Vagina (tissue), 2 donors: ENCODE measurements around the gene FLYWCH2. TPM values are rescaled to one million over a fixed set of nuclear protein-coding genes. Genes with fewer than 3 reads are reported as not detected.

Source experiments
- DNase-seq, 2 donors: peaks; one replicate each; pipeline ENCODE4 v3.0.0-alpha.2; 2017; ENCODE audit errors: extremely low spot score in 2 of 2
- H3K27ac ChIP-seq: fragments of 200-600 bp; sonication (generic); one replicate; pipeline ENCODE4 v1.5.1; 2019
- H3K27me3 ChIP-seq: fragments of 200-600 bp; sonication (generic); one replicate; pipeline ENCODE4 v1.5.1; 2019
- H3K36me3 ChIP-seq, 2 donors: fragments of 200-600 bp; sonication (generic); one replicate each; pipeline ENCODE4 v1.5.1; 2017 to 2019
- H3K4me1 ChIP-seq: fragments of 200-600 bp; sonication (generic); one replicate; pipeline ENCODE4 v1.5.1; 2019
- H3K4me3 ChIP-seq, 2 donors: fragments of 200-600 bp; sonication (generic); 1 replicate in 1 of 2; 2 replicates in 1 of 2; pipeline ENCODE4 v1.5.1; 2016 to 2019
- H3K9me3 ChIP-seq: fragments of 200-600 bp; sonication (generic); one replicate; pipeline ENCODE4 v1.5.1; 2019
- CTCF ChIP-seq, 3 experiments: fragments of 450-650 bp in 2 of 3; fragments of 200-600 bp in 1 of 3; sonication (generic) in 1 of 3; IDR thresholded peaks; one replicate each; pipeline ENCODE4 v1.5.1; 2017 to 2019; ENCODE audit warnings: antibody characterized with exemption in 3 of 3, mild to moderate bottlenecking in 2 of 3, moderate library complexity in 2 of 3
- POLR2A ChIP-seq, 2 donors: fragments of 450-650 bp; IDR thresholded peaks; one replicate each; pipeline ENCODE4 v1.6.1; 2017; ENCODE audit warnings: antibody characterized with exemption in 2 of 2, mild to moderate bottlenecking in 2 of 2, moderate library complexity in 2 of 2
- POLR2AphosphoS5 ChIP-seq, 2 donors: sonication (generic); formaldehyde crosslinking; IDR thresholded peaks; one replicate each; pipeline ENCODE4 v1.9.0; 2017; ENCODE audit warnings: antibody characterized with exemption in 2 of 2, mild to moderate bottlenecking in 2 of 2, low read depth in 1 of 2; ENCODE audit not compliant: insufficient read depth in 1 of 2
- intact Hi-C: fragments of 100-400 bp; cut with DNase I; formaldehyde crosslinking; loops from one replicate; pipeline ENCODE4 v1.15.1; 2023
- total RNA-seq: library from RNA; depleted of rRNA; stranded (reverse); fragments of >200 nt; gene quantifications from one replicate; pipeline ENCODE4 v1.2.3, GENCODE V29; 2016

FLYWCH2 gene
- total RNA-seq, 1 donor from 2014 or later = 65.1 TPM

- Histone ChIP-seq H3K27me3 (no peaks in the 10 kb centered on the region), H3K27ac (peak overlapping the region; percentile 94), H3K36me3 (no peaks in the 10 kb centered on the region), H3K9me3 (no peaks in the 10 kb centered on the region), H3K4me3 (peak overlapping the region; percentile 81 to 96), H3K4me1 (peaks cover 16% of the 10 kb centered on the region)
- no peak for DNase-seq
- TF ChIP-seq CTCF (IDR thresholded peaks at IDR 0.05) = no peak
- TF ChIP-seq POLR2AphosphoS5 (IDR thresholded peaks at IDR 0.05; ENCODE audit: insufficient read depth in 1 of 2, low read depth in 1 of 2) = no peak
- no peak for TF ChIP-seq POLR2A (IDR thresholded peaks at IDR 0.05)
- intact Hi-C loops = loop anchor here (2.0 kb wide), 1 partner anchor 23 kb away; no protein-coding TSS in a partner anchor
These were observed 999 bp upstream of the FLYWCH2 start for GRCh38 chr16:2881783-2882649.

- Histone ChIP-seq H3K4me1 (peaks cover 16% of the 10 kb centered on the region), H3K27me3 (no peaks in the 10 kb centered on the region), H3K36me3 (no peaks in the 10 kb centered on the region), H3K9me3 (no peaks in the 10 kb centered on the region), H3K27ac (peak overlapping the region; percentile 94), H3K4me3 (peak overlapping the region; percentile 81 to 96)
- intact Hi-C loops = loop anchor here (2.0 kb wide), 1 partner anchor 21 kb away; no protein-coding TSS in a partner anchor
- DNase-seq = no peak
- TF ChIP-seq POLR2A (IDR thresholded peaks at IDR 0.05) = no peak
- no peak for TF ChIP-seq POLR2AphosphoS5 (IDR thresholded peaks at IDR 0.05; ENCODE audit: insufficient read depth in 1 of 2, low read depth in 1 of 2)
- TF ChIP-seq CTCF (IDR thresholded peaks at IDR 0.05) = no peak
These were observed 468 bp downstream of the FLYWCH2 start for GRCh38 chr16:2883458-2883908.

GRCh38 chr16:2884041-2884451 is 1.0 kb downstream of the FLYWCH2 start:
- no peak overlapping the region for H3K27ac ChIP-seq
- no peaks in the 10 kb centered on the region for H3K9me3 ChIP-seq
- no peak for TF ChIP-seq POLR2A (IDR thresholded peaks at IDR 0.05)
- no peak for TF ChIP-seq POLR2AphosphoS5 (IDR thresholded peaks at IDR 0.05; ENCODE audit: insufficient read depth in 1 of 2, low read depth in 1 of 2)
- TF ChIP-seq CTCF (IDR thresholded peaks at IDR 0.05) = no peak
- peak overlapping the region; percentile 81 to 96 for H3K4me3 ChIP-seq
- intact Hi-C loops = no loop called here
- peaks cover 16% of the 10 kb centered on the region for H3K4me1 ChIP-seq
- no peaks in the 10 kb centered on the region for H3K27me3 ChIP-seq
- DNase-seq = no peak
- H3K36me3 ChIP-seq = no peaks in the 10 kb centered on the region

- TF ChIP-seq CTCF (IDR thresholded peaks at IDR 0.05) (no peak), POLR2A (IDR thresholded peaks at IDR 0.05) (no peak), POLR2AphosphoS5 (IDR thresholded peaks at IDR 0.05; ENCODE audit: insufficient read depth in 1 of 2, low read depth in 1 of 2) (no peak)
- H3K36me3 ChIP-seq = no peaks in the 10 kb centered on the region
- no peak for DNase-seq
- H3K27ac ChIP-seq = no peak overlapping the region
- no peak overlapping the region for H3K4me3 ChIP-seq
- H3K4me1 ChIP-seq = no peaks in the 10 kb centered on the region
- no peaks in the 10 kb centered on the region for H3K9me3 ChIP-seq
- intact Hi-C loops = no loop called here
- no peaks in the 10 kb centered on the region for H3K27me3 ChIP-seq
These were observed 11.2 kb downstream of the FLYWCH2 start for GRCh38 chr16:2894231-2894630.

GRCh38 chr16:2895813-2896212 is 12.8 kb downstream of the FLYWCH2 start:
- no peak overlapping the region for H3K4me3 ChIP-seq

More at GRCh38 chr16:2895813-2896212, 12.8 kb downstream of the FLYWCH2 start:
- no peaks in the 10 kb centered on the region for H3K4me1 ChIP-seq
- H3K27me3 ChIP-seq = no peaks in the 10 kb centered on the region
- no peak for TF ChIP-seq POLR2AphosphoS5 (IDR thresholded peaks at IDR 0.05; ENCODE audit: insufficient read depth in 1 of 2, low read depth in 1 of 2)
- TF ChIP-seq POLR2A (IDR thresholded peaks at IDR 0.05) = no peak
- no peak for TF ChIP-seq CTCF (IDR thresholded peaks at IDR 0.05)
- no peaks in the 10 kb centered on the region for H3K9me3 ChIP-seq
- no peaks in the 10 kb centered on the region for H3K36me3 ChIP-seq
- intact Hi-C loops = no loop called here
- H3K27ac ChIP-seq = no peak overlapping the region
- no peak for DNase-seq
